ENCODE results near the gene SNN.

Gene SNN

DNA sequence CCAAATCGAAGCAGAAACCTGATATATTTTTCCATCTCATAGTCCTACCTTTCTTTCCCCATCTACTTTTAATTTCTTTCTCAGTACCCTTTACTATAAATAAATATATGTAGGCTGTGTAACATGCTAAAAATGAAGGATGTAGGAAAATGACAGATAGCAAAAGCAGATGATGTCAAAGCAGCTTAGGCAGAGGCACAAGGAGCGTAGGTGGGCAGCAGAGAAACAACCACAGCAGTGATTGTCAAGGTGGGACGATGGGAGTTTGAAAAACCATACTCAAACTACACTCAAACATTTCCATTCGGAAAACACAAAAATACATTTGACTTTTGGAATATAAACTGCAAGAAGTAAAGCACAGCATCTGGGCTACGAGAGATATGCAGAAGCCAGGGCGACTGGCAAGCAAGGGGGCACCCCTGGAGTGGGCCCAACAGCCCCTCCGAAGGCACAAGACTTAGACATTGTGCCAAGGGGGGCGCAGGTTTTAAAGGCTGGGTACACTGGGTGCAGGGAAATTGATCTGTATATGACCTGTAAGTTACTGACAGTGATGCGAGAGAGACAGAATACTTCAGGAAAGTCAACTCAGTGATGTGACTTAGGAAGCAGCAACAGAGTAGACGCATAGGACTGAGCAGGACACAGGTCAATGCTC is 31.1 kb downstream of the SNN start:
- no peak for DNase-seq (ENCODE audit: low read depth in 2 of 2)

DNA sequence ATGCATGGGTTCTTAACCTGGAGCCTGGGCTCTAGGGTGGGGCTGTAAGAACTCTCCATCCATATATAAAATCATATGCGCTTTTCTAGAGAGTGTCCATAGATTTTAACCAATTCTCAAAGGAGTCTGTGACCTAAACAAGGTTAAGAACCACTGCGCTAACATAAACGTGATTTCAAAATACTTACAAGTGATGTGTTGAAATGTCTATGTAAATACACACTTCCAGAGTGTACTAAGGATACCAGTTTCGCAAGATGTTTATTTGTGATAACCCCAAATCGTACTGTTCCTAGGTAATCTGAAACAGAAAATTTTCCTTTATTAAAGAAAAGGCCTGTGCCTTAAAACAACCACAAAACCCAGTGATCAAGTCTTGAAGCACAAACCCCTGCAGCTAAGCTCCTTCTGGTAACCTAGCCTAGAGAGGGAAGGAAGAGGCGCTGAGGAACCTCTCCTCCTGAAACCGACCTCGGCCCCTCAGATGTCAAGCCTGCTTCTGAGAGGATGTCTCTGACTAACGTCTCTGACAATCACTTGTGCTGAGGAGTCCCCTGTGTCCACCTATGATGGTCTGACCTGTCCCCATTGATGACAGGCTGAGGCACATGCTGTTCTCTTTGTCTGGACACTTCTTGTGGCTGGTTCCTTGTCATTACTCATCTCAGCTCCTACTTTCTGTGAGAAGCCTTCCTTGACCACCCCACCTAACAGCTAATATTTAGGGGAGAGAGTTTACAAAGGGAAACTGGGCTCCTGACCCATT is 32.2 kb downstream of the SNN start:
- DNase-seq (ENCODE audit: low read depth in 2 of 2): no peak

DNA sequence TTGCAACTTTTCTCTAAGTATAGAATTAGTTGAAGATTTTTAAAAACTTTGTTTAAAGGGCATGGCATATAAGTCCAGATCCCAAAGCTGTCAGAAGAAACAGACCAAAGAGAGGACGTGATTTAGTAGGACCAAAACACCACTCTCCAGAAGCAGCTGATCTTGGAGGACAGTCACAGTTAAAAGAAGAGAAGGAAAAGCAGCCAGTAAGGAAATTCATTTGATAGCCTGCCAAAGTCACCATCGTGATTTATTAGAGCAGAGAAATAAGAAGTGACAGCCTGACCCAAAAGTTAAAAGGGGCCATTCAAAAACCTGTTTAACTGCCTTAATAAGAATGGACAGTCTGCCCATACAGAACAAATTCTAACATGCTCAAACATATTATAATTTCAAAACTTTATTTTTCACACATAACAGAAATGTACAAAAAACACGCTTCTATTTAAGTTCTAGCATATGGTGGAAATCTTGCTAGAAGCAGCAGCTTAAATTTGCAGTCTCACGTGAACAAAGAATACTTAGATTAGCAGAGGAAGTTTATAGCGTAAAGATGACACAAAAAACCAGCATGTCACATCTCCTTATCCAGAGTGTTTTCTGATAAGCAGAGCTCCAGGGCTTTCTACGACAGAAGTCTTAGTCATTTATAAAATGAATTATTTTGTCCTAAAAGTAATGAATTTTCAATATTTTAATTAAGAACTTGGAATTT is 37.2 kb downstream of the SNN start:
- no peak for DNase-seq (ENCODE audit: low read depth in 2 of 2)

DNA sequence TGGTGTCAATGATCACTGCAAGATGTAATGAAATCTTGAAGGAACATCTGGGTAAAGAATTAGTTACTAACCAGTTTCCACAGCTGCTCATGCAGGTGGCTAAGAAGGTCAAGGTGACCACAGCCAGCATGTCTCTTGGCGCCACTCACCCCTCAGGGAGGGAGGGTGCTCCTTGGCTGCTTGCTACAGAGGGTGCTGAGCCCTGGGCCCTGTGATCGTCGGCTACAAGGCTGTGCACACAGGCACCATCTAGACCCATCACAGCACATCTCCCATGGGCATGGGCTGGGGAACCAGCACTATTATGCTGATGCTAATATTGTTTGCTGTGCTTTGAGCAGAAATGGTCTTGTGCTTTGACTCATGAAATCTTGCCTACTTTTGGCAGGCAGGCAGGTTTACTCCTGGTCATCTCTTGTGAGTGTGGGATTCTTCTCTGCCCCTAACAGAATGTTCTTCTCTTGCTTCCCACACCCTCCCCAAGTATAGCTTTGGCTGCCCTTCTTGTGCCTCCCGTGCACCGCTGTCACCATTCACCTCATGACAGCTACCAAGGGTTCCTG is 38.0 kb downstream of the SNN start:
- no peak for DNase-seq (ENCODE audit: low read depth in 2 of 2)

DNA sequence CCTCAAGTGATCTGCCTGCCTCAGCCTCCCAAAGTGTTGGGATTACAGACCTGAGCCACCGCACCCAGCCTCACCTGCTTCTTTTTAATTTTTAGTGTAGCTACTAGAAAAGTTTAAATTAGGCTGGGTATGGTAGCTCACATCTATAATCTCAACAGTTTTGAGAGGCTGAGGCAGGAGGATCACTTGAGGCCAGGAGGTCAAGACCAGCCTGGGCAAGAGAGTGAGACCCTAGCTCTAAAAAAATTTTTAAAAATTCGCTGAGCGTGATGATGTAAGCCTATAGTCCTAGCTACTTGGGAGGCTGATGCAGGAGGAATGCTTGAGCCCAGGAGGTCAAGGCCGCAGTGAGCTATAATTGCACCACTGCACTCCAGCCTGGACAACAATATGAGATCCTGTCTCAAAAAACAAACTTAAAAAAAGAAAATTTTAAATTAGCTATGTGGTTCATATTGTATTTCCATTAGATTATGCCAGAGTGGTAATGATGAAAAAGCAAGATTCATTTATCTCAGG is 39.5 kb downstream of the SNN start:
- DNase-seq (ENCODE audit: low read depth in 2 of 2): no peak

DNA sequence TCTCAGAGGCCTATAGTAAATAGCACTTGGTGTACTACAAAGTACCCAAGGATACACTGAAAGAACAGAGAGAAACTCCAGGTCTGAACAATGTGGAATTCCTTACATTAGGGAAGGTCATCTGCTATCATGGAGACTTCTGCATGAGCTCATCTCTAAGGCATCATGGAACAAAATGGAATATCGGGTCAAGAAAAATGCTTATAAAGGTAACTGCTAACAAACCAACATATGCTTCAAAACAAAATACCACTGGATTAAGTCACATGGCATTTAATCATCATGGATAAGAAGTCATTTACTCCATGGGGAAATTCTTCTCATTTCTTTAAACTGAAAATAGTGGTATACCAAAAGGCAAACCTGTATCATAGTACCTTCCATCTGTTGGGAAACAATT is 40.2 kb downstream of the SNN start:
- DNase-seq (ENCODE audit: low read depth in 2 of 2): no peak

DNA sequence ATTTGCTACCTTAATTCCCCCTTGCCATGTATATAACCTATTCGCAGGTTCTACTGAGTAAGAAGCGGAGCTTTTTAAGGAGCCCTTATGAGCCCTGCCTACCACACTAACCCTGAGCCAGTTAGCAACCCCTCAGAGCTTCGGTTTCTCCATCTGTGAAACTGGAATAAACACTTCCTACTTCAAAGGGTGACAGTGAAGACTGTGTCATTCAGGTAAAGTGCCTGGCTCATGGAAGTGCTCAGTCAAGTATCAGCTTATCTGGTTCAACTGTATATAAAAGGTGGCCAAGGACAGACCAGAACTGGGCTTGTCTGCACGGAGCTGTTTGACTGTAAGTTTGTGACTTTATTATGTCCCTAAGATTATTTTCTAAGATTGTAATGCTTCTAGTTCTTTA is 43.4 kb downstream of the SNN start:
- DNase-seq (ENCODE audit: low read depth in 2 of 2): no peak

DNA sequence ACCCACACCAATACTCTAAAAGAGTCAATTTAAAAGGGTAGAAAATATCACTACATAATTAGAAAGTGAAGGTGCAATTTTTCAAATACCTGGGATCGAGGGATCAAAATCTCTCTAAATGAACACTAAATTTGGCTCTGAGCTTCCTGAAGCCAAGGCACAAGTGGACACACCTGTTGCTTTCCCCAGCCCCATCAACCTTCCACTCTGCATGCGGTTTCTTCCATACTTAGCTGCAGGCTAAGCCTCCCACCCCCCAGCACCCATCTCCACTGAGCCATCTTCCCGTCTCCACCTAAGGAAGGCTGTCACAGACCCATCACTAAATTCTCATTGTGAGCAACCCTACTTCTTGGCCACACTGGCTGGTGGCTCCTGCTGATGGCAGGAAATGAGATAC is 43.9 kb downstream of the SNN start:
- DNase-seq (ENCODE audit: low read depth in 2 of 2): no peak

DNA sequence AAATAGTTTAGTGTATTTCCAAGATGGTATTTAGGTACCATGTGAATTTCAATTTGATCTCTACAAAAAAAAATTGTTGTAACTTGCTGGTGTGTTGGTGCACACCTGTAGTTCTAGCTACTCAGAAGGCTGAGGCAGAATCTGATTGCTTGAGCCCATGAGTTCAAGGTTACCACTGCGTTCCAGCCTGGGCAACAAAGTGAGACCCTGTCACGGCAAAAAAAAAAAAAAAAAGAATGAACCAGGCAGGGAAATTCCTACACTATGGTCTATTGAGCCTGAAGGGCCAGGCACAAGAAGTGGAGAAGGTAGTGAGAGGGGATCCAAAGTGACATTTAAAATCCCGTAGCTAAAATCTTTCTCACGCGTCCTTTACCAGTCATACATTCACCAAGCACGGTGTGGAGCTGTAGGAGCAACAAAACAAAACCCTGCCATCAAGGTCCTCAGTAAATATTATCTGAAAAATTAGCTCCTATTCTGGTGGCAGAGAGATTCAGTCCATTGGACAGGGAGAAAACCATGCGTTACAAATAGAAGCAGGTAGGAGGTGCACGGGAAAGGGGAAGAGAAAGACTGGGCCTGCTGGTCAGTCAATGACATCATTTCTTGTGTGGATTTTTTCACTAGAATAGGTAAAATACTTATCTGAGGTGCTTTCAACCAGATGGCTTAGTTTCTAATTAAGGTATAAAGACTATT is 47.1 kb downstream of the SNN start:
- no peak for DNase-seq (ENCODE audit: low read depth in 2 of 2)

DNA sequence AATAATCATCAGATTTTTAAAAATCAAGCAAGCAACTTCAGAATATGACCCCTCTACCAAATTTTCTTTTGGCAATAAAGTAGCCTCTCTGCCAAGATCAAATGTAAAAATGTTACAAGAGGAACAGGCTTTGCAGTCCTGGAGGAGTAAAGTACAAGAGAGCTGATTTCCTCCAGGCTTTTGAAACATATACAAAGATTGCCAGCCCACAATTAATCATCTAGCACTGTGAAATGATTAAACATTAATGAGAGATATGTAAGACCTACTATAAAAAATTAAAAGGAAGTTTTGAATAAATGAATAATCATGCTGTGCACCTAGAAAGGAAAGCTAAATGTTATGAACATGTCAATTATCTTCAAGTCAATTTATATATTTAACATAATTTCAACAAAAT is 48.1 kb downstream of the SNN start:
- DNase-seq (ENCODE audit: low read depth in 2 of 2): no peak

DNA sequence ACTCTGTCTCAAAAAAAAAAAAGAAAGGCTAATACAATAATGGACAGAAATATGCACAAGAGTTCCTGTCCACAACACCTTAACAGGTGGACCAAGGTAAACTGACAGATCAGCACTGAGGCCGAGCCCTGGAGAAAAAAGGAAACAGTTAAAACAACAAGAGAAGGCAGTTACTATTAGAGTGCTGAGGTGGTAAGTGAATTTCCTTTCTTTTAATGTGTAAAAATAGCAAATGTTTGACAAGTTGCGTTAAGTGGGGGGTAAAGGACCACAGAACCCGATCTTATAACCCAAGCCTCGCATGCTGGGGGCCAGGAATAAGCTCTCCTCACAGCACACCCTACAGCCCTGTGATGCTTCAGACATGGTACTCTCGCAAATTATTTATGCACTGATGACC is 49.6 kb downstream of the SNN start:
- no peak for DNase-seq (ENCODE audit: low read depth in 2 of 2)

DNA sequence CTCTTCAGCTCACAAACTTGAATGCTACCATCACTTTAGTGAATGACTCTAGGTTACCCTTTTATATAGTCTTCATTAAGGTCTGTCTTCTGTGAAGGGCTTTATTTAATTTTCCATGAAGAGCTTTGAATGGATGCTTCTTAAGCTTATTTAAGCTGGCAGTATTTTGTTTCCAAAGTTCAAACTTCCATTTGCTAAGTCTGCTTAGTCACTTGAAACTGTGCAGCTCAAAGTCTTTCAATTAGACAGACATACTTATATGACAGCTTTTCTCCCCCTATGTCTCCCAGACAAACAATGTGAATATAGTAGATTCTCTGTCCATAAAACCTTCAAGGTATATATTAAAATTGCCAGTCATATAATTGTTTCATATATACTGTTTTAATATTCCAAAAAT is 50.9 kb downstream of the SNN start:
- no peak for DNase-seq (ENCODE audit: low read depth in 2 of 2)

DNA sequence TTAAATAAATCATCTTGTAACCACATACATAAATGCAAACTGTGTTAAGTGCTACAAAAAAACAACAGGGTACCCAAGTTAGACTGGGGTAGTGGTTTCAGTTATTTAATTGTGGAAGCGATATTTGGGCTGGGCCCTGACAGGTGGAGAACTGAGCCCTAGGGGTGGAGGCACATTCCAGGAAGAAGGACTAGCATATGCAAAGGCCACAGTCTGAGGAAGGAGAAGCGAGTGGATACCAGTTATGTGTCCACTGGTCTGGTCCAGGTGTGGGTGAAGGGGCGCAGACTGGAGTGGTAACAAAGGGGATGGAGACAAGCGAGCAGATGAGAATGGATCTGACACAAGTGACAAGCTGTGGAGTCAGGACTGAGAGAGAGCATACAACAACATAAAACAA is 51.5 kb downstream of the SNN start:
- DNase-seq (ENCODE audit: low read depth in 2 of 2): no peak

DNA sequence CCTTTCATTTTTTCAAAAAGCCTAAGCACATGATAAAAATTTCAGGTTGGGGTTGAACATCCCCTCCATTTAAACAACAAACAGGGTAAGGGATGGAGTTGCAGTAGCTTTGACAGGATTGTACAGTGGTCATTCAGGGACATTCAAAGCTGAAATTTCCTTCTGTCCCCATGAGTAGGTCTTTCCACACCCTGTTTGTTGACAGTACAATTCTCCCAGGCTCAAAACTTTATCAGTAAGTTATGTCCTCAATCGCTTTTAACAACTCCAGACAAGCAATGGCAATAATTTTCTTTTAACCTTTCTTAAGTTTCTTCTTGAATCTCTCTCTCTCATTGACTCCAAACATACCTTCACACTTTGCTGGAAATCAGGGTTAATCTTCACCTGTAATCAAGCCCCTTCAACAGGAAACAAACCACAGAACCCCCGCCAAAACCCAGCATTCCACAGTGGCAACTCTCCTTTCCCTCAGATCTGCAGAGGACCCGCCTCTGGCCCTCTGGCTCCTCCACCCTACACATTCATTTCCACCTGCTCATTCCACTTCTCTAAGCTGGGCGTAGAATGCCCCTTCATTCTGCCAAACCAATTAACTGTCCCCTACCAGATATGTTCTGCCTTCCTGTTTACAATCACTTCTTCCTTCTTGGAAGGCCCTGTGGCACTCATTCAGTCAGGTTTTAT is 53.7 kb downstream of the SNN start:
- no peak for DNase-seq (ENCODE audit: low read depth in 2 of 2)

DNA sequence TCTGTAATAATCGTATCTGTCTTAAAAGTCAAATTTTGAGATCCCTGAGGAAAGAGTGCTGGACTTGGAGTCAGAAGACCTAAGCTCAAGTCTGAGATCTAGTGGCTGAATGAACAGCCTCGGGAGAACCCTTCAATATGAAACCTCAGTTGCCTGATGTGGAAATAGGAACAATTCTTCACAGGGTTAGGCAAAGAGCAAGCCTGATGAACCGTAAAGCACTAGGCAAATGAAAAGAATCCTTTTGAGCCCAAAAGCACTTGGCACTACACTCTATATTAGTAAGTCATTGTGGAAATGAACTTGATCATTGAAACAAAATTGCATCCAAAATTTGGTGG is 54.2 kb downstream of the SNN start:
- DNase-seq (ENCODE audit: low read depth in 2 of 2): no peak

DNA sequence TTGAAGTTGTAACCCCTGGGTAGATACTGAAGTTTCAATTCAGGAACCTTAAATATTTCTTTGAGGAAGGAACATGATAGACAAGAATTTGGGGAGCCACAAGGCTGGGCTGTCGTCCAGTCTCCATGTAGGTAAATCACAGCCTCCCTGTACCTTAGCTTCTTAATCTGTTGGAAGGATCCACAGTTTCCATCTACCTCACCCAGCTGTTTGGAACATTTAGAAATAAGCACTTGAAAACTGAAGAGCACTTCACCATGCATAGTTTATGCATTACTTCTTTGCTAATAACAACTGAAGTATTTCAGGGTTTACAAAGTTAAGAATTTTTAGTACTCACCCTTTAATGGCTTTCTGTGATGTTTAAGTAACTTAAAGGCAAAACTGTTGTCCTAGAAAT is 57.2 kb downstream of the SNN start:
- no peak for DNase-seq (ENCODE audit: low read depth in 2 of 2)

DNA sequence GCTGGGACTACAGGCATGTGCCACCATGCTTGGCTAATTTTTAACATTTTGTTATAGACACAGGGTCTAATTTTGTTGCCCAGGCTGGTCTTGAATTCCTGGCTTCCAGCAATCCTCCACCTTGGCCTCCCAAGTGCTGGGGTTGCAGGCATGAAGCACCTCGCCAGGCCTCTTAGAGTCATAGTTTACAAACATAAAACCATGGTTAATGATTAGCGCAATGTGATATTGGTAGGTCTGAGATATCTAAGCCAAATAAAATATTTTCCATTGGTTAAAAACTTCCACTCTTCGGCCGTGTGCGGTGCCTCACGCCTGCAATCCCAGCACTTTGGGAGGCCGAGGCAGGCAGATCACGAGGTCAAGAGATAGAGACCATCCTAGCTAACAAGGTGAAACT is 57.8 kb downstream of the SNN start:
- no peak for DNase-seq (ENCODE audit: low read depth in 2 of 2)

DNA sequence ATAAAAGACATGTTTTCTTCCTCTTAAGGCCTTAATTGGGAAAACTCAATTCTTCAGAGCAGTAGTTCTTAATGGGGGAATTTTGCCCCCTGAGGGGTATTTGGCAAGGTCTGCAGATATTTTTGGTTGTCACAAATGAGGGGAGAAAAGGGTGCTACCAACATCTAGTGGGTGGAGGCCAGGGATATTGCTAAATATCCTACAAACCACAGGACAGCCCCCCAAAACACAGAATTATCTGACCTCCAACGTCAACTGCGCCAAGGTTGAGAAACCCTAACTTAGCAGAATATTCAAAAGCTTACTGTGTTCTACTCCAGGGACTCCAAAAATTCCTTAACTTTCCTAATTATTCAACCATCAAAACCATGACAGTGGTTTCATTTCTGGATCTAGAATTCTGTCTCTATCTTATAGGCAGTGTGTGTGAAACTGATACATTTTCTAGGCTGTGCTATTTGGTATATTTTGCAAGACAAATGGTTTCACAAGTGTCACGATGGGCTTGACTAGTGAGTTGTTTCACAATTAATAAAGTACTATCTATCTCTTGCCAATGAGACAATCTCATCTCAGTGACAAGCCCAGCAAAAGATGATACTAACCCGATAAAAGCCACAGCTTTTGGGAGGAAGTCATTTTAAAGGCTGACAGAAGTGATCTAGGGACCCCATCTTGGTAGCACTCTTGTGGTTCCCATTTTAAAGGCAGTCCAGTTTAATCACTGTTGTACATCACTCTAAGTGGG is 59.7 kb downstream of the SNN start:
- DNase-seq (ENCODE audit: low read depth in 2 of 2): no peak

Data from activated CD8-positive, alpha-beta memory T cell treated with anti-CD3 and anti-CD28 coated beads for 4 hours (primary cell).